Posterior cingulate gyrus (tissue), 11 donors: ENCODE results near the gene ADCY7.

ENCODE experiments used
- DNase-seq, 10 donors: peaks; one replicate each; pipeline versions ENCODE4 v3.0.0 to v3.0.0-alpha.2; 2020 to 2021; ENCODE audit warnings: mixed read lengths in 3 of 10
- intact Hi-C: fragments of 100-400 bp; cut with DNase I; formaldehyde crosslinking; loops from one replicate; pipeline ENCODE4 v1.15.1; 2023

ADCY7 gene

DNA sequence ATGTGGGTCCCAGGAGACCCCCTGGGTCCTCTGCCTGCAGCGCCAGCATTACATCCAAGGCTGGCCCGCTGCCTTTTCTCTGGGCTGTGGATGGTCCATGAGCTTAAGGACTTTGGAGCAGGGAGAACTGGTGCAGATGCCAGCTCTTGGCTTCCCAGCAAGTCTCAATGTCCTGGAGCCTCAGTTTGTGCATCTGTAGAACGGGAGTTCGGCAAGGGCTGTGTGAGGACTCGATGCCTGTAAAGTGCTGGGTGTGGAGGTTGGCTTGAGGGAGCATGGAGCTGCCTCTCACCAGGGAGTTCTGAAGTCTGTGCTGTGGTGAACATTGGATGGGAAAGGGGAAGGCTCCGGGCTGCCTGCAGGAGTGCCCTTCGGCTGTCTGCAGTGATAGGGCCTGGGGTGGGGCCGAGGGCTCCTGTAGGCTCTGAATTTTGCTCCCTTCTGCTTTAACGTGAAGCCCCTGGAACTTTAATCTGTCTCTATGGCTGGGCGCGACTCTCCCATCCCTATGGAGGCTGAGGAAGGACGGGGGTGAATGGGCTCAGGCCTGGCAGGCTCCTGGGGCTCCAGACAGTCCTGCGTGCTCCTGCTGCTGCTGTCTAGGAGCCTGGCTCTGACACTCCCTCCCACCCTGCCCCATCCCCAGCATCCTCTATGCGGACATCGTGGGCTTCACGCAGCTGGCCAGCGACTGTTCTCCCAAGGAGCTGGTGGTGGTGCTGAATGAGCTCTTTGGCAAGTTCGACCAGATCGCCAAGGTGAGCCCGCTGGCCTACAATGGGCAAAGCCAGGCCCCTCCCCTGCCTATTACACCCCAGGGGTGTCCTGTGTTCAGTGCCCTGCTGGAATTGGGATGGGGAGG is 27.9 kb downstream of the ADCY7 start:
- DNase-seq = peak in 4 of 10 donors; percentile 7 to 43 (median 36)
- intact Hi-C loops = no loop called here

DNA sequence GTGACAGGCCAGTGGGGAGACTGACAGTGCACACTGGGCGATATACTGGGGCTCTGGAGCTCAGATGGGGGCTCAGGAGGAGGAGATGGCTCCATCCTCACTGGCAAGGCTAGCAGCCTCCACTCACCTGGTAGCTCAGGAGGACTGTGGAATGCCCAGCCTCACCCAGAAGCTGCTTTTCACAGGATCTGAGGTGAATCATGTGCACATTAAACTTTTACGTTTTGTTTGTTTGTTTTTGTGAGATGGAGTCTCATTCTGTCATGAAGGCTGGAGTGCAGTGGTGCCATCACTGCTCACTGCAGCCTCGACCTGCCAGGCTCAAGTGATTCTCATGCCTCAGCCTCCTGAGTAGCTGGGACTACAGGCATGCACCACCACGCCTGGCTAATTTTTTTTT is 28.6 kb downstream of the ADCY7 start:
- peak in 2 of 10 donors; percentile 10 for DNase-seq

DNA sequence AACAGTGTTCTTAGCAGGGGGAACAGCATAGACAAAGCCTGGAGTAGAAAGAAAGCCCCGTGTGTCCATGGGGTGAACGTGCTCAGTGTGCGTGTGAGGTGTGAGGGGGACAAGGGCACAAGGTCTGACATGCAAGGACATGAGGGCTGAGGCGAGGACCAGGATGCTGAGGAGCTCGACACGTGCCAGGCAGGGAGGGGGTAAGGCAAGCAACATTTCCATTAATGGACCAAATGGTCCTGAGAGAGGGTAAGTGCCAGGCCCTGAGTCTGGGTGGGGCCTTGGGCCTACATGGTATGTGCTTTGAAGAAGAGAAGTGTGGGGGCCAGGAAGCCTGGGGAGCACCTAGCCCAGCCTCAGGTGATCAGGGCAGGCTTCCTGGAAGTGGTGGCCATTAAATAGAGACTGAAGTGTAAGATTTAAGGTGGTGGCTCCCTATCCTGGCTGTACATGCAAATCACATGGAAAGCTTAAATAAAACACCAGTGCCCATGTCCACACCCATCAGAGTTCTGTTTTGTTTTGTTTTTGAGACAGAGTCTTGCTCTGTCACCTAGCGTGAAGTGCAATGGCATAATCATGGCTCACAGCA is 29.3 kb downstream of the ADCY7 start:
- peak in 5 of 10 donors; percentile 0 to 62 (median 39) for DNase-seq
- intact Hi-C loops = no loop called here

More for the DNA sequence above, 28.6 kb downstream of the ADCY7 start:
- intact Hi-C loops = no loop called here

DNA sequence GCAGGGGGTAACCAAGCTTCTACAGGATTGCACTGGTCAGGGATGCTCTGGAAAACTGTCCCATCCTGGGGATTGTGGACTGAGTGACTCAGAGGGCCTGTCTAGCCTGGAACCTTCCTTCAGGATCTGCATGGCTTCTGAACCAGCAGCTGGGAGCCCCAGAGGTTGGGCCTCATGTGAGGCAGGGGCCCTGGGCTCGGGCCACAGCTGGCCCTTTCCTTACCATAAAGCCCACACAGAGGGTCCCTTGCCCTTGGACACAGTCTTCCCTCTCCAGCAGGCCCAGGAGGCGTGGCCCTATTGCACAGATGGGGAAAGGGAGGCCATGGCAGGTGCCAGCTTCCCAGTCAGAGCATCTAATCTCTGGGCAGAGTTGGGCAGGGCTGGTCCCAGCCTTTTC is 30.5 kb downstream of the ADCY7 start:
- peak in 4 of 10 donors; percentile 1 to 67 (median 46) for DNase-seq
- intact Hi-C loops = no loop called here

DNA sequence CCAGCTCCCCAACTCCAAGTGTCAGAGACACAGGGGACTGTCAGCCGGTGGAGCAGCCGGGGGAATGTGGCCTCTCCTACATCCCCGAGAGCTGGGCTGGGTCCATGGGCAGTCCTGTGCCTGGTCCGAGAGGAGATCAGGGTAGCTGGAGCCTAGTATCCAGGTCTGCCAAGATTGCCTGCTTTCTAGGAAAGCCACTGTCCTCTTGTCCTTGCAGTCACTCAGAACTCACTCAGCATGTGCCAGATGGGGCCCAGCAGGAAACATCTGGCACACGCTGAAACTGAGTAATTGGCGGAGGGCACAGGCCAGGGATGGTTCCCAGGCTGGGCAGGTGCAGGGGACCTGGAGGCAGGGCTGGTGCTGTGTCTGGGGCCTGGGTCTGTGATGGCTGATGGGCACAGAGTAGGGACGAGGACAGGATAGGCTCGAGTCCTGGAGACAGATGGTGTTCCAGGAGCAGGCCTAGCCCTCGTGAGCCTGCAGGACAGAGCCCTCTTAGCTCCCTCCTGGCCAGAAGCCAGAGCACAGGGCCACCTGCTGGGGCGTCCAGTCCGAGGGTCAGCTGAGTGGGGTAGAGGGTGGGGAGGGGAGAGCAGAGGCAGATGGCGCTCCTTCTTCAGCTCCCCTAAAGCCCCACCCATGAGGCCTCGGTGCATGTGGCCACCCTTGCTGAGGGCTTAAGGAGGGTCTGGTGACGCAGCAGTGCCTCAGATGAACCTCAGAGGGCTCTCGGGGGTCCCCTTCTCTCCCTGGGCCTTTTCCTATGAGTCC is 31.1 kb downstream of the ADCY7 start:
- intact Hi-C loops = no loop called here
- peak in 6 of 10 donors; percentile 4 to 76 (median 32) for DNase-seq

DNA sequence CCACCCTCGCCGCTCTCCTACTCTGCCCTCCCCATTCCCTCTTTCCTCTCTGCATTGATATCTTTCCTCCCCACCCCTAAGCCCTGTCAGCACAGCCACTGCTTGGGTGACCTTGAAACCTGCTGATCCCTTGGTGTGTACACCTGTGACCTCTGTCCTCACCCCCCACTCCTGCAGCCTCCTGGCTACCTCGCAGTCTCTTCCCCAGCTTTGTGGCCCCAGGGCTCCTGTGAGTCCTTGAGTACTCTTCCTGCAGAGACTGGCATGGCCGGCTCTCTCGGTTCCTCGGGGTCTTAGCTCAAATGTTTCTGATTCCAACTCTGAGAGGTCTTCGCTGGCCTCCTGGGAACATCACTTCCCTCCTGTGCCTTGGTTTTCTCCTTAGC is 31.7 kb downstream of the ADCY7 start:
- intact Hi-C loops = no loop called here
- DNase-seq = peak in 5 of 10 donors; percentile 1 to 57 (median 39)

DNA sequence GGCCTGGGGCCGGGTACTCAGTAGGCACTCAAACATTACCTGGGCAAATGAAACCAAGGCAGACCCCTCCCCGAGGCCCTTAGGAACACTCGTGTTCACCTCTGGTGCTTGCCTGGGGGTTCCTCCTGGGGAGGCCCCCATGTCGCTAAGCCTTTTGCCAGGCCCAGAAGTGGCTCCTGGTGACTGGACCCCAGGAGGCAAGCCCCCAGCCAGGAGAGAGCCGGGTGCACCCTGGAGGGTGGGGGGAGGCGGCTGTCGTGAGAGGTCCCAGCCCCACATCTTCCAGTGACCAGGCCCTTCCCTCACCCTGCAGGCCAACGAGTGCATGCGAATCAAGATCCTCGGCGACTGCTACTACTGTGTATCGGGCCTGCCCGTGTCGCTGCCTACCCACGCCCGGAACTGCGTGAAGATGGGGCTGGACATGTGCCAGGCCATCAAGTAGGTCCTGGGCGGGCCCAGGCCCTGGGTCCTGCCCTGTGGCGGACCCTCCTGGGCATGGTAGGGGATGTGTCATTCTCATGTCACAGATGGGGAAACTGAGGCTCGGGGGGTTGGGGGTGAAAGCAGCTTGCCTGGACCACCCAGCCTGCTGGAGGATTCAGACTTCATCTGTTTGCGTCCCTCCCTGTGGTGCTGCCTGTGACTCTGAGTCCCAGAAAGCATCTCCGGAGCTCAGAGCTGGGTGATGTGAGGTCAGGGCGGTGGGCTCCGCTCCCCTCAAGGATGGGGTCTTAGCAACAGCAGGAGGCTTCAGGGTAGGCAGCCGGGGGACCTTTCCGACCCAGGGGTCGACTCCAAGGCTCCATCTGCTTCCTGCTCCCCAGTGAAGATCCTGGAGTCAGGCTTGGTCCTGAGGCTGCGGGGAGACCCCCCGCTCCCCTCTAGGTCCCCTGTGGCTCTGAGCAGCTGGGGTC is 32.5 kb downstream of the ADCY7 start:
- DNase-seq = peak in 8 of 10 donors; percentile 1 to 73 (median 8)
- intact Hi-C loops = no loop called here

DNA sequence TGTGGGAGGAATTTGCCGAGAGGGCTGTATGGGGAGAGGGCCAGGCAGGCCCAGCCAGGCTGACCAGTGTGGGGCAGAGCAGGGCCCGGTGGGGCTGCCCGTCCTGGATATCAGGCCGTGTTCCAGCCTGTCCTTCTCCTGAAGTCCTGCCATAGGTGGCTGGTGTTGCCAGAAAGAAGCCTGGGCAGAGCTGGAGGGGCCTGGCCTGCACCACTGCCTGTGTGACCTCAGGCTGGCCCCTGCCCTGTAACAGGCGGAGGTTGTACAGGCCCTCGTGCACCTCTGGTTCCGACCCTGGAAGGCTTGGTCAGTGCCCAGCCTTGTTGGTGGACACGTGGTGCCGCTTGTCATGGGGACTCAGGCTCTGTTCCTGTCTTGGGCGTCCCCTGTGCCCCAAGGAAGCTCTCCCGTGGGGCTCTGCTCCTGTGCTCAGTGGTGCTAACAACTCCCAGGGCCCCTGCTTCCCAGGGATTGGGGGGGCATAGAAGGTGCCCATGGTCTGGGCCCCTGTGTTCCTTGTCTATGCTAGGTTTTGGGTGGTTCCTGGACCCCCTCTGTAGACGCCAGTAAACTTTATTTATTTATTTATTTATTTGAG is 33.3 kb downstream of the ADCY7 start:
- DNase-seq = peak in 6 of 10 donors; percentile 3 to 70 (median 12)
- intact Hi-C loops = no loop called here

DNA sequence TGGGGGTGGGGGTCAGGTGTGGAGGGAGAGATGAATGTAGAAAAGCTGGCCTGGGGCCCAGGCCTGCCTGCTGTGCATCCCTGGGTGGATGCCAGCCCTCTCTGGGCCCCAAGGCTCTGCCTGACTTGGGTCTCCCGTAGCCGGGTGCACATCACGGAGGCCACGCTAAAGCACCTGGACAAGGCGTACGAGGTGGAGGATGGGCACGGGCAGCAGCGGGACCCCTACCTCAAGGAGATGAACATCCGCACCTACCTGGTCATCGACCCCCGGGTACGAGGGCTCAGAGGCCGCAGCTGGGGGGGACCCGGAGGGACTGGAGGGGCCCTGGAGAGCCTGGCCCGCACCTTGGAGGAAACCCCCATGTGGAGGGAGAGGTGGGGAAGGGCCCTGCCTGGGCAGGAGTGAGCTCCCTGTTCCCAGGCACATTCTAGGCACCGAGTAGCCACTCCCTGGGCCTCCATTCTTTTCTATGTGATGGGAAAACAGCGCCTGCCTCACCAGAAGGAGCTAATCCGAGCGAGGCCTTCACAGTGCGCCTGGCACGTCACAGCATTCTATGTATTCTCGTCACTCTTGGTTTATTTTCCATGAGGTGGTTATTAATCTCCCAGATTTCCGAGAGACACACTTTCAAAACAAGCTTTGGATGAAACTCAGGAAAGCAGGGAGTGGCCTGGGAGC is 34.7 kb downstream of the ADCY7 start:
- intact Hi-C loops = no loop called here
- peak in 3 of 10 donors; percentile 10 to 67 (median 11) for DNase-seq

DNA sequence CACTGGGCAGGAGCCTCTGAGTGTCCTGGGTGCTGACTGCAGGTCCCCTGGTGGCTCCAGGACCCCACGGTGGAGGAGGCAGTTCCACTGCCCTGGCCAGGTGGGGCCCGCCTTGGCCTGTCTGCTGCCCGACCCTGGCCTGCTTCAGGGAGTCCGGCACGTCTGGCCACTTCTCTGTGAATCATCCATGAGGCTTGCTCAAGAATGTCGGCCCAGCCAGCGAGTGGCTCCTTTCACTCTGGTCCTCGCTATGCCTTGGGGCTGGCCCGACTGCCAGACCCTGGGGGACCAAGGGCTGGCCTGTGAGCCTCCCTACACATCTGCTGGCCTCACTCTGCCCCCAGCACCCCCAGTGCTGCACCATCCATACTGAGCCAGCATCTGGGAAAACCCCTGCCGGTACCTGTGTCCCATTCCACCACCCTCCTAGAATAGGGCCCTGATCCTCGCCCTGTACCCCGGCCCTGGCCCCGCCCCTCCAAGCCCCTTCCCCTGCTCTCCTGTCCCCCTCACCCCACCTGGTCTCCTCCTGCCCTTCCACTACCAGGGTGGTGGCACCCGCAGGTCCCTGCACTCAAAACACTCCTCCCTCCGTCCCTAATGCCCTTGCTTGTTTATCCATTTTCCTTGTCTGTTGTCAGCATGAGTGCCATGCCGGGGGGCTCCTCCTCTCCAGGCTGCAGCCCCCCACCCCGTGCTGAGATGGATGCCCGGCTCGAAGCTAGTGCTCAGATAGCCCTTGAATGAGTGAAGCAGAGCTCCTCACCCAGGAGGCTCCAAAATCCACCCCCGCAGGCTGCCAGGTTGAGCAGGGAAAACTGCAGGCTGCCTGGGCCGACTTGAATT is 35.5 kb downstream of the ADCY7 start:
- peak in 7 of 10 donors; percentile 5 to 77 (median 14) for DNase-seq
- intact Hi-C loops = no loop called here

DNA sequence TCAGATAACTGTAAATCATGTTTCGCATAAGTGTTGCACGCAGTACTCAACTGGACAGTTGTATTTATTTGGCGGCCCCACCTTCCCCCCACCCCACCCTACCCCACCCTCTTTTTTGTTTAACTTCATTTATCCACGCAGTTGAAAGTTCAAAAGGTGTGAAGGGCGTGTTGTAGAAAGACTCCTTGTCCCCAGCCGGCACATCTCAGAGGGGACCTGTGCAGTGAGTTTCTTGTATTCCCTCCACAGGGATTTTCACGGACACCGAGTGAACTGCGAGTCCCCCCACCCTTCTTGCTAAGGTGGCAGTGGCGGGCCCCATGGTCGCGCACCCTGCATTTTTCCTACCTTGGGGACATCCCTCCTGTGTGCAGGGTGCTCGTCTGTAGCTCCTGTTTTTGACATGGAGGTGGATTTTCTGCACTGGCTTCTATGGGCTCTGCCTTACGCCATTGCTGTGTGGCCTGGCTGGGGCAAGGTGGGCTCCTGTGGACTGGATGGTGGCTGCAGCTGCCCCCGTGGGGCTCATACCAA is 36.2 kb downstream of the ADCY7 start:
- intact Hi-C loops = no loop called here
- DNase-seq = peak in 2 of 10 donors; percentile 6 to 32

DNA sequence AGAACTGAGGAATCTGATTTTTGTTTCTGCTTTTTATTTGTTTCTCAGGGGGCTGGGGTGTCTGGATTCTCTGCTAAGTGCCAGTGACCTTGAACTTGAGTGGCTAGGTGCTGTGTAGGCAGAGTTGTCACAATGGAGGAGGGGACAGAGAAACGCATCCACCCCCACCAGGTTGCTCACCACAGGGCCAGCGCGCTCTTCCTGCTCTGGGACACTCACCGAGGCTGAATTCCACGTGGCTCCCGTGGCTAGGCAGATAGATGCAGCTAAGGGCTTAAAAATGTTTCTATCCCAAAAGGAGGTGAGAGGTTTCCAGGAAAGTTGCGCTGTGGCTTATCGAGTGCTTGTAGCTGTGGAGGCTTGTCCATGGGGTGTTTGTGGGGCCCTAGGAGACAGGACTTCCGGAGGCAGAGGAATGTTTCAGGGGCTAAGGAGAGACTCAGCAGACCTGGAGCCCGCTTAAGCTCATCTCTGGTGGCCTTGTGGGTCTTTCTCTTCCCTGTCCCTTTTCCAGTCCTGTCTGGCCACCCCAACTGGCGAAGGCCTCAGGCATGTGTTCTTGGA is 36.8 kb downstream of the ADCY7 start:
- peak in 3 of 10 donors; percentile 3 to 11 (median 9) for DNase-seq
- intact Hi-C loops = no loop called here

DNA sequence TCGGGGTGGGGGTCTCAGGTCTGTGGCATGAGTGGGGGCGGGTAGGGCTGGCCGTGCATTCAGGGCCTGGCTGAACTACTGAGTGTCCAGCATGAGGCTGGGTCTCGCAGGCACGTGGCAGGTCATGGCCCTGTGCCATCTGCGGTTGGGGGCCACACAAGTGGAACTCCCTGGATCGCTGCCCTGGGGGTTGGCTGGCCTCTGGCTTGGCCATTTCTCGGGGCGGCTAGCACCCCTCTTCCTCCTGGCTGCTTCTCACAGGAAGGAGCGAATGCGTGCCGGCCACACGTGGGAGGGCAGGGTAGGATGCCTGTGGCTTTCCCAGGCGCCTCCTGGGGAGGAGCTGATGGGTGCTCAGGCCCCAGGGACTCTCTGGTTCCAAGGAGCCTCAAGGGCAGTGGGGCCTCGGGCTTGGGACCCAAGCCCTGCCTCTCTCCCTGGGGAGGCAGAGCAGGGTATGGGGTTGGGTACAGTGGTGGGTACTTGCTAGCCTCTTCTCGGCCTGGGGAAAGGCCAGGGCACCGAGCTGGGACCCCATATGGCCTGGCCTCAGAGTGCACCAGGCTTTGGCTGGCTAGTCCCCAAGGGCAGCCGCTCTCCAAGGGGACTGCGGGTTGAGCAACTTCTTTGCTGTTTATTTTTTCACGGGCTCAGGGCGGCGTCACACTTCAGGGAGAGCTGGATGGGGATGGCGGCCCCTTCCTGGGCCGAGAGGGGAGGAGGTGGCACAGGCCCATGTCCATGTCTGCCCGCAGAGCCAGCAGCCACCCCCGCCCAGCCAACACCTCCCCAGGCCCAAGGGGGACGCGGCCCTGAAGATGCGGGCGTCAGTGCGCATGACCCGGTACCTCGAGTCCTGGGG is 37.5 kb downstream of the ADCY7 start:
- intact Hi-C loops = no loop called here
- peak in 8 of 10 donors; percentile 0 to 80 (median 16) for DNase-seq

DNA sequence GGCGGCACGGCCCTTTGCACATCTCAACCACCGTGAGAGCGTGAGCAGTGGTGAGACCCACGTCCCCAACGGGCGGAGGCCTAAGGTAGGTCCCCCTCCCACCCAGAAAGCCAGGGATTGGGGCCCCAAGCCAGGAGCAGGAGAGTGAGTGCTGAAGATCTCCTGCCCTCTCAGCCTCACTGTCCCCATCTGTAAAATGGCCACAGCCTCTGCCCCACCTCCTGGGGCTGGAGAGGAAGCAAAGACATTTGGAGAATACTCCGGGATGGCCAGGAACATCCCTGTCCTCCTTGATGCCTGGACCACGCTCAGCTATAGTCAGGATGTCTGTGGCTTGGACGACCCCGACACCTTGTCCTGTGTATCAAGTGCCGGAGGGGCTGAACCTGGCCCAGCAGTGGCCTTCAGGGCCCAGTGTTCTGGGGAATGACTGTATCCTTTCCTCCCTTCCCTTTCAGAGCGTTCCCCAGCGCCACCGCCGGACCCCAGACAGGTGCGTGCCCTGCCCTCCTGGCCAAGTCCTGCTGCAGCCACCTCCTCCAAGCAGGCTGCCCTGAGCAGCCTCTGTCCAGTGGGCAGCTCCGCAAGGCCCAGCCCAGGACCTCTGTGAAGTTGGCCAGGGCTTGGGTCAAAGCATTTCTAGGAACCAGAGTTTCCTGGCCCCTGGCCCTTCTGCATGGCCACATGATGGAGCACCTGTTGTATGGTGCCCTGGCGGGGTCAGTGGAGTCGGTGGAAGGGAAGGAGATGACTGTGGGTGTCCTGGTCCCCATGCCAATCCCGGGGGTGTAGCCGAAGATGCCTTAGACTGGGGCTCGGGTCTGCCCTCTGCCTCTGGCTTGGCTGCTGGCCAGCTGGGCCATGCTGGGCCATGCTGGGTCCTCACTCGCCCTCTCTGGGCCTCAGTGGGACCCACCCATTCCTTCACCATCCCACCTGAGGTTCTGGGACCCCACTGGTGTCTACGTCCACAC is 38.4 kb downstream of the ADCY7 start:
- intact Hi-C loops = no loop called here
- peak in 7 of 10 donors; percentile 5 to 72 (median 17) for DNase-seq

DNA sequence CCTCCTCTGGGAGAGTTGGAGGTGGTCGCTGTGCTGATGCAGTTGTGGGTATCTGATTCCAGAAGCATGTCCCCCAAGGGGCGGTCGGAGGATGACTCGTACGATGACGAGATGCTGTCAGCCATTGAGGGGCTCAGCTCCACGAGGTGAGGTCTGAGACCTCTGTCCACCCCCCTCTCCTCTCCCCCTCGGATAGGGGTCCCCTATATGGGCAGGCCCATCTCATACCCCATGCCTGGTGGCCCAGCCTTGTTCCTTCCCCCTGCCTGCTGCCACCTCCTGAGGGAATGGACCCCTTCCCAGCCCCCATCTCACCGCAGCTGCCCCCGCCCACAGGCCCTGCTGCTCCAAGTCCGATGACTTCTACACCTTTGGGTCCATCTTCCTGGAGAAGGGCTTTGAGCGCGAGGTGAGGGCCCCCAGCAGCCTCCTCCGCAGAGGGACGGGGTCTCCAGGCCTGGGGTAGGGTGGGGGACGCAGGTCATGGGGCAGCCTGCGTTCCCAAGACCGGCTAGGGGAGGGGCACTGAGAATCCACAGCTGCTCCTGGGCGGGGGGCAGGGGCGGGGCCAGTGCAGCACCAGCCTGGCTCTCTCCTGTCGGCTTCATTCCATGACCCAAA is 39.2 kb downstream of the ADCY7 start:
- intact Hi-C loops = no loop called here
- peak in 5 of 10 donors; percentile 5 to 79 (median 8) for DNase-seq
